Measurements from ENCODE around the gene CPEB1. TPM values are rescaled to one million over a fixed set of nuclear protein-coding genes. Genes with fewer than 3 reads are reported as not detected.

The CPEB1 gene
- total and polyA plus RNA-seq, 4 donors: 0.42 to 4.0 (median 2.3) TPM

DNA sequence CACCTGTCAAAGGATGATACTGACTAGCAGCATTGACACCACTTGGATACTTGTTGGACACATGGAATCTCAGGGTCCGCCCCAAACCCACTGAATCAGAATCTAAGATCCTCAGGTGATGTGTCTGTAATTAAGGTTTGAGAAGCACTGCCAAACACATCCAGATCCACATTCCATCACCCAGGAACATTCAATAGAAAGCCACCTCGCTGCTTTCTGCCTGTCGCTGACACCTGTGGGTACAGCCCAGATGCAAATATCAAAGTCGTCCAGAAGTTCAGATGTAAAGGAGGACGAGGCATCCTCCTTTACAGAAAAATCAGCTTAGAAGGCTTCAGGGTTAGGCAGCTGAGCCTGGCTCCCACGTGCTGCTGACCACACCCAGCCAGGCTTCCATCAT is 101.7 kb downstream of the CPEB1 start:
- WGBS, 2 donors: 74 to 87% methylated on average over 6 of the region's 6 CpGs
- no peak for ATAC-seq (ENCODE audit: insufficient read depth, low FRiP score)

GRCh38 chr15:82545002-82545401 is 102.2 kb downstream of the CPEB1 start:
- H3K9me3 ChIP-seq (ENCODE audit: control insufficient read depth in 4 of 4, insufficient read depth in 3 of 4, low read length in 3 of 4): peaks cover 0 to 3% (median 0%) of the 10 kb centered on the region in 4 donors
- no peak overlapping the region for H3K27ac ChIP-seq (ENCODE audit: low read depth in 1 of 2, low read length in 1 of 2)
- H3K27me3 ChIP-seq (ENCODE audit: control insufficient read depth in 3 of 3, insufficient read depth in 3 of 3, low read length in 2 of 3): no peaks in the 10 kb centered on the region
- H3K4me1 ChIP-seq (ENCODE audit: control insufficient read depth in 5 of 5, insufficient read depth in 5 of 5, low read length in 5 of 5): peaks cover 0 to 22% (median 5%) of the 10 kb centered on the region in 5 donors
- H3K4me3 ChIP-seq: no peak overlapping the region
- TF ChIP-seq CTCF (IDR thresholded peaks at IDR 0.05; ENCODE audit: control extremely low read depth, extremely low read depth): no peak
- 62 to 74% methylated on average over 3 of the region's 3 CpGs for WGBS, 2 donors
- no peak overlapping the region for H3K9ac ChIP-seq (ENCODE audit: insufficient read depth in 1 of 2, low read length in 2 of 2)
- ATAC-seq (ENCODE audit: insufficient read depth, low FRiP score) (no peak), DNase-seq (no peak)
- H3K36me3 ChIP-seq (ENCODE audit: control insufficient read depth in 4 of 4, insufficient read depth in 4 of 4, low read length in 4 of 4): peaks cover 0 to 4% (median 0%) of the 10 kb centered on the region in 4 donors

More for the DNA sequence above, 101.7 kb downstream of the CPEB1 start:
- DNase-seq: no peak
- H3K27ac ChIP-seq (ENCODE audit: low read depth in 1 of 2, low read length in 1 of 2): no peak overlapping the region
- peaks cover 0 to 3% (median 0%) of the 10 kb centered on the region in 4 donors for H3K9me3 ChIP-seq (ENCODE audit: control insufficient read depth in 4 of 4, insufficient read depth in 3 of 4, low read length in 3 of 4)
- H3K27me3 ChIP-seq (ENCODE audit: control insufficient read depth in 3 of 3, insufficient read depth in 3 of 3, low read length in 2 of 3): no peaks in the 10 kb centered on the region
- no peak overlapping the region for H3K9ac ChIP-seq (ENCODE audit: insufficient read depth in 1 of 2, low read length in 2 of 2)
- no peak overlapping the region for H3K4me3 ChIP-seq
- peaks cover 0 to 22% (median 5%) of the 10 kb centered on the region in 5 donors for H3K4me1 ChIP-seq (ENCODE audit: control insufficient read depth in 5 of 5, insufficient read depth in 5 of 5, low read length in 5 of 5)
- peaks cover 0 to 4% (median 0%) of the 10 kb centered on the region in 4 donors for H3K36me3 ChIP-seq (ENCODE audit: control insufficient read depth in 4 of 4, insufficient read depth in 4 of 4, low read length in 4 of 4)
- TF ChIP-seq CTCF (IDR thresholded peaks at IDR 0.05; ENCODE audit: control extremely low read depth, extremely low read depth): no peak

GRCh38 chr15:82544431-82544830 is 102.7 kb downstream of the CPEB1 start:
- H3K9me3 ChIP-seq (ENCODE audit: control insufficient read depth in 4 of 4, insufficient read depth in 3 of 4, low read length in 3 of 4): peaks cover 0 to 3% (median 0%) of the 10 kb centered on the region in 4 donors
- H3K27ac ChIP-seq (ENCODE audit: low read depth in 1 of 2, low read length in 1 of 2): no peak overlapping the region
- no peak for DNase-seq
- TF ChIP-seq CTCF (IDR thresholded peaks at IDR 0.05; ENCODE audit: control extremely low read depth, extremely low read depth): no peak
- peaks cover 0 to 8% (median 0%) of the 10 kb centered on the region in 4 donors for H3K36me3 ChIP-seq (ENCODE audit: control insufficient read depth in 4 of 4, insufficient read depth in 4 of 4, low read length in 4 of 4)
- H3K27me3 ChIP-seq (ENCODE audit: control insufficient read depth in 3 of 3, insufficient read depth in 3 of 3, low read length in 2 of 3): no peaks in the 10 kb centered on the region
- no peak for ATAC-seq (ENCODE audit: insufficient read depth, low FRiP score)
- H3K9ac ChIP-seq (ENCODE audit: insufficient read depth in 1 of 2, low read length in 2 of 2): no peak overlapping the region
- H3K4me1 ChIP-seq (ENCODE audit: control insufficient read depth in 5 of 5, insufficient read depth in 5 of 5, low read length in 5 of 5): peaks cover 0 to 22% (median 5%) of the 10 kb centered on the region in 5 donors
- no peak overlapping the region for H3K4me3 ChIP-seq
- 80 to 88% methylated on average over 9 of the region's 9 CpGs for WGBS, 2 donors

DNA sequence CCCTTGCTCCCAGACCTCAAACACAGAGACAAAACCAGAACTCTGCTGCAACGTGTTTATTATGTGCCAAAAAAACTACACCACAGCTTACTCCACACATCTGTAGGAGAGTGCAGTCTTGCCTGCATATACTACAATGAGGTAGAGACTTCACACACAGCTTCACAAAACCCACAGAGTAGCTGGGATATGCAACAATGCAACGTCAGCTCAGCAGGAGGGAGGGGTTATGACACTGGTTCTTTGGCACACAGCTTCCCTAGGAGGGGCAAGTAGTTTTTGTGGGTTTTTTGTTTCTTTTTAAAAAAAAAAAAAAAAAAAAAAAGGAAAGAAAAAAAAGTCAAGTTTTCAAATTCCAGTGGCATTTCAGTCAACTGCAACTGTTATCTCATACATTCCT is 104.0 kb downstream of the CPEB1 start:
- TF ChIP-seq CTCF (IDR thresholded peaks at IDR 0.05; ENCODE audit: control extremely low read depth, extremely low read depth): no peak
- H3K27me3 ChIP-seq (ENCODE audit: control insufficient read depth in 3 of 3, insufficient read depth in 3 of 3, low read length in 2 of 3): no peaks in the 10 kb centered on the region
- WGBS, 2 donors: 21 to 28% methylated on average over 2 of the region's 2 CpGs
- H3K4me3 ChIP-seq: no peak overlapping the region
- peaks cover 0 to 3% (median 0%) of the 10 kb centered on the region in 4 donors for H3K9me3 ChIP-seq (ENCODE audit: control insufficient read depth in 4 of 4, insufficient read depth in 3 of 4, low read length in 3 of 4)
- no peak for ATAC-seq (ENCODE audit: insufficient read depth, low FRiP score)
- no peak overlapping the region for H3K27ac ChIP-seq (ENCODE audit: low read depth in 1 of 2, low read length in 1 of 2)
- H3K9ac ChIP-seq (ENCODE audit: insufficient read depth in 1 of 2, low read length in 2 of 2): peak overlapping the region in 1 of 2 donors; percentile 54
- peak; percentile 65 to 84 (median 77) for DNase-seq
- H3K4me1 ChIP-seq (ENCODE audit: control insufficient read depth in 5 of 5, insufficient read depth in 5 of 5, low read length in 5 of 5): peaks cover 0 to 26% (median 8%) of the 10 kb centered on the region in 5 donors
- H3K36me3 ChIP-seq (ENCODE audit: control insufficient read depth in 4 of 4, insufficient read depth in 4 of 4, low read length in 4 of 4): peaks cover 3 to 12% (median 7%) of the 10 kb centered on the region in 4 donors
